ENCODE results near the gene DENND2A. TPM values are rescaled to one million over a fixed set of nuclear protein-coding genes. Genes with fewer than 3 reads are reported as not detected.

Gene DENND2A
- polyA plus RNA-seq, 2 of the 4 experiments (the other 2 are of a cell fraction) = 0.37 to 0.63 TPM

- TF ChIP-seq FOSL2 (IDR thresholded peaks at IDR 0.05) (peak; percentile 71), FOSL2 (CRISPR knock-in tag; IDR thresholded peaks at IDR 0.05) (peak; percentile 82), RNF2 (IDR thresholded peaks at IDR 0.05; ENCODE audit: borderline replicate concordance, low read depth) (no peak), EP300 (IDR thresholded peaks at IDR 0.05) (peak in 1 of 2 experiments; percentile 47; a peak in 1 of 5 replicates), ELK1 (IDR thresholded peaks at IDR 0.05; ENCODE audit: low read depth, low read length) (no peak), USF2 (IDR thresholded peaks at IDR 0.05) (no peak), SREBF2 (IDR thresholded peaks at IDR 0.05) (no peak), KDM5A (IDR thresholded peaks at IDR 0.05) (no peak), FOSB (CRISPR knock-in tag; IDR thresholded peaks at IDR 0.05) (no peak), ZSCAN20 (CRISPR knock-in tag; IDR thresholded peaks at IDR 0.05) (no peak), ZNF302 (CRISPR knock-in tag; IDR thresholded peaks at IDR 0.05) (no peak), EHMT2 (IDR thresholded peaks at IDR 0.05; ENCODE audit: low read depth) (no peak), PBX3 (IDR thresholded peaks at IDR 0.05) (no peak), MAFK (IDR thresholded peaks at IDR 0.05; ENCODE audit: partially characterized antibody) (no peak), HDAC2 (IDR thresholded peaks at IDR 0.05) (no peak), MAX (IDR thresholded peaks at IDR 0.05) (peak; percentile 56), CHD4 (IDR thresholded peaks at IDR 0.05; ENCODE audit: borderline replicate concordance) (no peak), KDM1A (IDR thresholded peaks at IDR 0.05; ENCODE audit: low read depth) (no peak), TP53 (CRISPR knock-in tag; IDR thresholded peaks at IDR 0.05) (no peak), NPAS2 (CRISPR knock-in tag; IDR thresholded peaks at IDR 0.05; ENCODE audit: borderline replicate concordance) (no peak), HMGXB4 (CRISPR knock-in tag; IDR thresholded peaks at IDR 0.05; ENCODE audit: borderline replicate concordance) (no peak), MAZ (IDR thresholded peaks at IDR 0.05; ENCODE audit: borderline replicate concordance, low read depth, low read length) (no peak), NR3C1 (IDR thresholded peaks at IDR 0.05) (no peak), NFE2L2 (conservative IDR thresholded peaks at IDR 0.05; ENCODE audit: low read length) (no peak), CBX2 (IDR thresholded peaks at IDR 0.05; ENCODE audit: borderline replicate concordance, low read depth) (no peak), TFCP2L1 (CRISPR knock-in tag; IDR thresholded peaks at IDR 0.05) (no peak), JUNB (IDR thresholded peaks at IDR 0.05) (0 out of 2 replicates have a peak, but pooled peaks have one; percentile 13), RAD21 (conservative IDR thresholded peaks at IDR 0.05 in 1 of 2, IDR thresholded peaks at IDR 0.05 in 1 of 2) (0 out of 5 replicates have a peak, but pooled peaks of 1 of the 2 experiments have one; percentile 28), GATA3 (IDR thresholded peaks at IDR 0.05; ENCODE audit: borderline replicate concordance) (peak; percentile 35; the same call in 1 of the 2 replicates), BHLHE40 (IDR thresholded peaks at IDR 0.05; ENCODE audit: low read depth, low read length) (no peak), POLR2AphosphoS2 (conservative IDR thresholded peaks at IDR 0.05; ENCODE audit: low read length) (no peak), HOXB13 (CRISPR knock-in tag; IDR thresholded peaks at IDR 0.05; ENCODE audit: low read depth) (no peak), HEYL (CRISPR knock-in tag; IDR thresholded peaks at IDR 0.05) (no peak), FOXS1 (CRISPR knock-in tag; IDR thresholded peaks at IDR 0.05) (no peak), HES2 (IDR thresholded peaks at IDR 0.05) (no peak), HOXB5 (CRISPR knock-in tag; IDR thresholded peaks at IDR 0.05) (peak; percentile 85), SMC3 (IDR thresholded peaks at IDR 0.05) (no peak; the same call in 2 of the 3 replicates), HOXA7 (CRISPR knock-in tag; IDR thresholded peaks at IDR 0.05) (no peak), CEBPB (IDR thresholded peaks at IDR 0.05) (peak in 1 of 2 experiments; percentile 54; a peak in 2 of 4 replicates), CBX8 (IDR thresholded peaks at IDR 0.05) (no peak), PHF8 (IDR thresholded peaks at IDR 0.05; ENCODE audit: borderline replicate concordance, low read depth) (no peak)
Observed at GRCh38 chr7:140541513-140542227, 98.9 kb downstream of the DENND2A start (continued).

All from A549 (cell line).